ENCODE results near the gene CDH1. TPM values are rescaled to one million over a fixed set of nuclear protein-coding genes. Genes with fewer than 3 reads are reported as not detected.

CDH1 gene
- total RNA-seq, 1 donor from 2014 or later = 83.0 TPM

DNA sequence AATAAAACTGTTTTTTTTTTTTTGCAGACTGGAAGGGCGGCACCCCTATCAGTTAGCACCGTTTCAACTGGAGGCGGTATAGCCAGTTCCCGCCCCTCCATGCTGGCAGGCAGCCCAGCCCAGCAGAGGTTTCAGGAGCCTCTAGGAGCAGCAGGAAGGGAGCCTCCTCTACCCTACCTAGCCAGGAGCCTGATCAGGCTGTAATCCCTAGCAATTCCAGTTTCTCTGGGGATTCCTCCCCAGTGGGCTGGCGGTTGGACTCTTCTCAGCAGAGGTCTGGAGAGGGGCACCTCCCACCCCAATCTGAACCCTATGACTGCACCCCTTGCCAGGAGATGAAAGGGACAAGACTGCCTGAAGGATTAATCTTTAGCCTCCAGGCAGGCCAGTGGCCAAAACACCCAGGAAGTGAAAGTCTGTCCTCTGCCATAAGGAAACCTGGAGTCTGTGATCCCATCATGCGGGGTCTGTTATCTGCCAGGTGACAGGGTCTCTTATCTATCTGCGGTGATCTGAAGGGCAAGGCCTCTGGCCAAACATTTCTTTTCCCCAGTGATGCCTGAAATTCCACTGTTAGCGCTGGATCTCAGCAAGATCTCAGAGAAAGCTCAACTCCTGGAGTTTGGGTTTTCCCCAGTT lies 4.9 kb upstream of the CDH1 start:
- DNase-seq = no peak

GRCh38 chr16:68732741-68733399 lies 4.2 kb upstream of the CDH1 start:
- no peak for DNase-seq

DNA sequence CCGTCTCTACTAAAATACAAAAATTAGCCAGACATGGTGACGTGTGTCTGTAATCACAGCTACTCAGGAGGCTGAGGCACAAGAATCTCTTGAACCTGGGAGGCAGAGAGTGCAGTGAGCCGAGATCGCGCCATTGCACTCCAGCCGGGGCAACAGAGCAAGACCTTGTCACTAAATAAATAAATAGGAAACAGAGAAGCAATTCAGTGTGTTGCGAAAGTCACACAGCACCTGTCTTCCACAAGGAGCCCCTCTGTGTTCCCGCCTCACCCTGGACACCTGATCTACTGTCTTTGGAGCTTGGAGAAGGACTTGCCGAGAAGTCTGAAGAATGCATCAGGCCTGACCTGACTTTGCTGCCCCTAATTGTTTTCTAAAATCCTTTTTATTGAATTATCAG lies 3.5 kb upstream of the CDH1 start:
- no peak for DNase-seq

DNA sequence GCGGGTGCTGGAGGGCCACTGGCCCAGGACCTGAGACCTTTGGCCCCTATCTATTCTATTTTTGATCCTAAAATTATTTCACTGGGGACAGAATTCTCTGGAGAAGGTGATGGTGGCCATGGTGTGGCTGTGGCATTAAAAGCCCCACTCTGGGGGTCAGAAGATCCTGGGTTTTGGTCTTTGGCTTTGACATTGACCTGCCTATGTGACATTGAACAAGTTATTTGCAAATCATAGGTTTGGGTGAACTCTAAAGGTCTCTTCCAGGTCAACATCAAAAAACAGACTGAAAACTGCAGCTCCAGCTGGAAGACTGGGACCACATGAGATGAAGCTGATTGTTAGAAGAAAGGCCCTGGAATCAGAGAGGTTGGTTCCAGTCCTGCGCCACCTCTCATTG lies 2.3 kb upstream of the CDH1 start:
- no peak for DNase-seq

GRCh38 chr16:68736561-68736960 lies 531 bp upstream of the CDH1 start:
- DNase-seq = no peak

DNA sequence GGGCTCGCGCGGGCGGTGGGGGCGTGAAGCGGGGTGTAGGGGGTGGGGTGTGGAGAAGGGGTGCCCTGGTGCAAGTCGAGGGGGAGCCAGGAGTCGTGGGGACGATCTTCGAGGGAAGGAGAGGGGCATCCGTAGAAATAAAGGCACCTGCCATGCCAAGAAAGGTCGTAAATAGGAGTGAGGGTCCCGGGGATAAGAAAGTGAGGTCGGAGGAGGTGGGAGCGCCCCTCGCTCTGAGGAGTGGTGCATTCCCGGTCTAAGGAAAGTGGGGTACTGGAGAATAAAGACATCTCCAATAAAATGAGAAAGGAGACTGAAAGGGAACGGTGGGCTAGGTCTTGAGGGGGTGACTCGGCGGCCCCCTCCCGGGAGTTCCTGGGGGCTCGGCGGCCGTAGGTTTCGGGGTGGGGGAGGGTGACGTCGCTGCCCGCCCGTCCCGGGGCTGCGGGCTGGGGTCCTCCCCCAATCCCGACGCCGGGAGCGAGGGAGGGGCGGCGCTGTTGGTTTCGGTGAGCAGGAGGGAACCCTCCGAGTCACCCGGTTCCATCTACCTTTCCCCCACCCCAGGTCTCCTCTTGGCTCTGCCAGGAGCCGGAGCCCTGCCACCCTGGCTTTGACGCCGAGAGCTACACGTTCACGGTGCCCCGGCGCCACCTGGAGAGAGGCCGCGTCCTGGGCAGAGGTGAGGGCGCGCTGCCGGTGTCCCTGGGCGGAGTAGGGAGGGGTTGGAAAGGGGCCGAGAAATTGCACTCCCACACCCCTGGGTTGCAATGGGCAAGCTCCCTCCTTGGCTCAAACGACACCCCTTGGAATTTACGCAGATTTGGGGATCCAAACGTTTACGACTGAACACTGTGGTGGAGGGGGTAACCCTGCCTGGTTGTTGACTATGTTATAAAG lies 888 bp downstream of the CDH1 start:
- DNase-seq = no peak

- no peak for DNase-seq
These were observed 3.0 kb downstream of the CDH1 start for GRCh38 chr16:68739964-68740627.

DNA sequence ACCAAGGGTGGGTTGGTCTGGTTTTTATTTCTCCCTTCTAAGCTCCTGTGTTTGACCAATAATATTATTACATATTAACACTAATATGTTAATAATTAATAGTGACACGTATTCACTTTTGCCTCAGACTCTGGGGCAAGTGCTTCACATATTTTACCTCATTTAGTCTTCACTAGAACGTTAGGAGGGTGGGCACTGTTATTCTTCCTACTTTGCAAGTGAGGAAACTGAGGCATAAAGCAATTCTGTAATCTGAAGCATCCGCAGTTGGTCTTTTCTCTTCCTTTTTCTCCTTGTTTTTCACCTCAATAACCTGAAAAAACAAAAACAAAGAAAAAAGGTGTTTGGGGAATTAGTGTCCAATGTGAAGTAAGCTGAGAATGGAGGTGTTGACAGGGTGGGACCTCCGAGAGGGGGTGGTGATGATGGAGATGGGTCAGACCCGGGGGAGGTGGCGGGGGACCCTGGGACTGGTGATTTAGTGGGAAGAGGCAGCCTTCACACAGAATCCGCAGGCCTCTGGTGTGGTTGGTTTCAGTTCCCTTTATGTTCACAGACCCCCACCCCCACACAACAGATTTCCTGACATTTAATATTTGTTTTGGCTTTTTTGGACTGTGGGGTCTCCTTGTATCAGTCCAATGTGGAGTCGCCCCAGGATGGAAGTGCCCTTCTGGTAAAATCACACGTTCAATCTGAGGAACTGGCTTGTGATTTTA lies 3.7 kb downstream of the CDH1 start:
- DNase-seq = no peak

DNA sequence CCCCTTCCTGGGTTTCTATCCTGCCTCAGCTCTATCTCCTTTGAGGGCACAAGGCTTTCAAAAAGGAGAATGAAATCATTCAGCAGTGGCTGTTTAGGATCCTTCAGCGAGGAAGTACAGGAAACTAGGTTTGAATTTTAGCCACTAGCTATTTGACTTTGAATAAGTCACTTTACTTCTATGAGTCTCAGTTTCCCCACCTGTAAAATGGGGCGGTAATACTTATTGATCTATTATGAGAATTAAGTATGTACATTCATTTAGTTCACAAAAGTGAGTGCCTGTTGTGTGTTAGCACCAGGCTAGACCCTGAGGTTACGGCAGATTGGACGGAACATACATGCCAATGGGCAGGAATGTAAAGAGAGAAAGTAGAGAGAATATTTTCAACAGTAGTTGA lies 6.6 kb downstream of the CDH1 start:
- no peak for DNase-seq

DNA sequence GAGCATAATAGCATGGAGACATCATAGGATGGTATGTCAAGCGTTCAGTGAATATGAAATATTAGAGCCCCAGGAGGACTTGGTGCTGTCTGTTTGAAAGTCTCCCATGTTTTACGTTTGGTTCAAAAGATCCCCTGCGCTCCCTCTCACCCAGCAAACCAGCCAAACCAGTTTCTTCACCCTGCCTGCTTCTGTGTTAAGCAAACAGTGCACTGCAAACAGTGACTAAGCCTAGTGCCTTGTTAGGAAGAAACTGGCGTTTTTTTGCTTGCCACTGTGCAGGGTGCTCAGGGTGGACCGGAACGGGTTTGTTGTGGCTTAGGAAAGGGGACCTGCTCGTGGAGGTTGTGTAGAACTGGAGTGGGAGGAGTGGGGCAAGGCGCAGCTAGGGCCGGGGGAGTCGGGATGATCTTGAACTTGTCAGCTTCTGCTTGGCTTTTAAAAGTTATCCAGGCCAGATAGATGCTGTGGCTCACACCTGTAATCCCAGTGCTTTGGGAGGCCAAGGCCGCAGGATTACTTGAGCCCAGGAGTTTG lies 7.7 kb downstream of the CDH1 start:
- peak; percentile 29 for DNase-seq

DNA sequence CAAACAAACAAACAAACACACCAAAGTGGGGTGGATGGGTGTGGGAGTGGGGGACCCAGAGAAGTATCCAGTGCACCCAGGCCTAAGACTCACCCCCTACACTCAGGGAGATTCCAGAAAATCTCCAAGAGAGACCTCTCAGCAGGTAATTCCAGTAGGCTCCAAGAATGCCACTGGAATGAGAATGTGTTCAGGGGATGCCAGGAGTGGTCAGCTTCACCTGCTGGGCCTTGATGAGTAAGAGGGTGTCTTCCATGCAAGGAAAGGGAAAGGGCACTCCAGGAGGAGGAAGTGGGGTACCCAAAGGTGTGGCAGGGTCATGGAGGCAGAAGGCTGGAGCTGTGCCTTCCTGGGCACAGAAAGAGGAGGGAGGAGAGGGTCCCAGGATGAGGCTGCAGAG lies 9.9 kb downstream of the CDH1 start:
- no peak for DNase-seq

- DNase-seq = no peak
These were observed 12.3 kb downstream of the CDH1 start for GRCh38 chr16:68749432-68749831.

- no peak for DNase-seq
These were observed 13.2 kb downstream of the CDH1 start for GRCh38 chr16:68750193-68750695.

DNA sequence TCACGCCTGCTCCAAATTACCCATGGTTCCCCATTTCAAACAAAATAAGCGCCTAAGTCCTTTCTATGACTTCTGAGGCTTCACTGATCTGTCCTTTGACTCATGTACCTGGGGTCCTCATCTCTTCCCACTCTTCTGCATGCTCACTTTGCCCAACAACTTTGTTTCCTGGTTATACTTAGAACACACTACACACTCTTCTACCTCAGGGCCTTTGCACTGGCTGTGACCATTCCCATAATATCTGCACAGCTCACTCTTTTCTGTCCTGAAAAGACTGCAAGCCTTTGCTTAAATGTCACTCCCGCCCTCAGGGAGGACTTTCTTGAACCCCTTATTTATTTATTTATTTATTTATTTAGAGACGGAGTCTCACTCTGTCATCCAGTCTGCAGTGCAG lies 14.1 kb downstream of the CDH1 start:
- no peak for DNase-seq

- no peak for DNase-seq
These were observed 15.5 kb downstream of the CDH1 start for GRCh38 chr16:68752602-68753001.

GRCh38 chr16:68754084-68754792 lies 17.1 kb downstream of the CDH1 start:
- DNase-seq = no peak

- DNase-seq = no peak
These were observed 19.3 kb downstream of the CDH1 start for GRCh38 chr16:68756239-68756915.

- DNase-seq = no peak
These were observed 20.5 kb downstream of the CDH1 start for GRCh38 chr16:68757625-68757935.

DNA sequence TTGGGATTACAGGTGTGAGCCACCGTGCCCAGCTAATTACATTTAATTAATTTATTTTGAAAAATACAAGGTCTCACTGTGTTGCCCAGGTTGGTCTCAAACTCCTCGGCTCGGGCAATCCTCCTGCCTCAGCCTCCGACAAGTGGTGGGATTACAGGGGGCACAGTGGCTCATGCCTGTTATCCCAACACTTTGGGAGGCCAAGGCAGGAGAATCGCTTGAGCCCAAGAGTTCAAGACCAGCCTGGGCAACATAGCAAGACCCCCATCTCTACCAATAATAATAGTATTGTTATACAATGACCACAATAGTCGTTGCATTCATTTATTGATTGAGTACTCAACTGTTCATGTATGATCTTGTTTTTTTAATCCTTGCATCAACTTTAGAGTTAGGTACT lies 22.0 kb downstream of the CDH1 start:
- DNase-seq = no peak

DNA sequence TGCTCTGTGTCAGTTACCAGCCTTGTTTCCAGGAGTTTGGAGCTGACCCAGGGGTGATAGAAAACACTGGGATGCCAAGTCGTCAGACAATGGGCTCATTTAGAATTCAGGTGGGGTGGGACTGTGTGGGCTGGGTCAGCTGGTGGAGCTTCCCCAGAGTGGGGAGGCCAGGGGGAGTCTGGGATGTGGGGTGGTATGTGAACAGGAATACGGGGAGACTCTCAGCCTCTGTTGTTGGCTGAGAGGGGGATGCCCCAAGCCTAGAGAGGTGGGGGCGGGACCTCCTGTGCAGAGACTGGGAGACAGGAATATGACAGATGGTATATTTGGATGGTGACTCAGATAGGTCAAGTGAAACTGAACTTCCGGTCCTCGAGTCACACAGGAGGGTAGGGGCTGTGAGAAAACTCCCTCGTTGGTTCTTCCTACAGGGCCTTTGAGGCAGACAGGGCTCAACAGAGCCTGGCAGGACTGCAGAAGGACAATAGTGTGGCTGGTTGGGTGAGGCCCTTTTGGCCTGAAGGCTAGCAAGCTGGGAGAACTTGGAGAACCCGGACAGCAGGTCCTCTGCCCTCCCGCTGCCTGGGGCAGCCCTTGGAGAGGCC lies 23.7 kb downstream of the CDH1 start:
- no peak for DNase-seq

All from skin of body (tissue), 2 donors.